Coronary artery (tissue), 2 donors: Measurements from ENCODE around the gene AFG3L2.

Experiments
- DNase-seq: peaks from one replicate; pipeline ENCODE4 v3.0.0-alpha.2; 2017; ENCODE audit warnings: low spot score
- H3K27ac ChIP-seq, 2 donors: fragments of 200-600 bp; sonication (generic); one replicate each; pipeline ENCODE4 v1.5.1; 2016 to 2019
- H3K4me3 ChIP-seq: fragments of 200-600 bp; sonication (generic); 2 replicates; pipeline ENCODE4 v1.5.1; 2016; ENCODE audit warnings: mild to moderate bottlenecking, moderate library complexity
- TF ChIP-seq, protein P1 (sequence below): fragments of 200-600 bp; sonication (generic); IDR thresholded peaks from one replicate; pipeline ENCODE4 v1.5.1; 2019; ENCODE audit warnings: antibody characterized with exemption

The AFG3L2 gene

DNA sequence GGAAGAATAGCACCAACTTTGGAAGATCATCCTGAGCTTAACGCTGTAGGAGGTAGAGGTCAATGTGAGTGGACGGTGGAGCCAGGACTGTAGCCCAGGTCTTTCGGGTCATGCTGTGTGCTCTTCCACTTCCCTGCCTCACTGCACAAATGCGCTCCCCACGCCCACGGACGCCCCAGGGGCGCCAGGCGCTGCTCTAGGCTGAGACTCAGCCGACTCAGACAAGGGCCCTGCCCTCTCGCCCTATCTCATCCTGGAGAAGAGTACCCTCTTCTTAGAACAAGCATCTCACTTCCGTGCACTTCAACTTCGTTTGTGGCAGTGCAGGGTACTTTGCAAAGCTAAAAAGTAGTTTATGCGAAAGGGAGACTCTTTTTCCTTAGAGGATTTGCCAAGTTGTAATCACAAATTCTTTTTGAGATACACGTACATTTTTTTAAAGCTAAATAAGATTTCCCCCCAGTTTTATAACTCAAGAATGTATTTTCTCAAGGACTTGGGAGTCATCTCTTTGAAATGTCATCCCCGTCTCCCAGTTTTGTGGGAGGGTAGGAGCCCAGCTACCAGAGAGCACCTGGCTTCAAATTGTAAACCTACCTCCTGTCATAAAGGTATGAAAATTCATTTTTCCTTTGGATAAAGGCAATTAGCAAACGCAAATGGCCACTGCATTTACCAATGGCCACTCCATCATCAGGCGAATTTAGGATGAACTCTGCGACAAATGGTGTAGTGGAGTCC lies 29.5 kb upstream of the AFG3L2 start:
- no peak for DNase-seq
- TF ChIP-seq, protein P1, sequence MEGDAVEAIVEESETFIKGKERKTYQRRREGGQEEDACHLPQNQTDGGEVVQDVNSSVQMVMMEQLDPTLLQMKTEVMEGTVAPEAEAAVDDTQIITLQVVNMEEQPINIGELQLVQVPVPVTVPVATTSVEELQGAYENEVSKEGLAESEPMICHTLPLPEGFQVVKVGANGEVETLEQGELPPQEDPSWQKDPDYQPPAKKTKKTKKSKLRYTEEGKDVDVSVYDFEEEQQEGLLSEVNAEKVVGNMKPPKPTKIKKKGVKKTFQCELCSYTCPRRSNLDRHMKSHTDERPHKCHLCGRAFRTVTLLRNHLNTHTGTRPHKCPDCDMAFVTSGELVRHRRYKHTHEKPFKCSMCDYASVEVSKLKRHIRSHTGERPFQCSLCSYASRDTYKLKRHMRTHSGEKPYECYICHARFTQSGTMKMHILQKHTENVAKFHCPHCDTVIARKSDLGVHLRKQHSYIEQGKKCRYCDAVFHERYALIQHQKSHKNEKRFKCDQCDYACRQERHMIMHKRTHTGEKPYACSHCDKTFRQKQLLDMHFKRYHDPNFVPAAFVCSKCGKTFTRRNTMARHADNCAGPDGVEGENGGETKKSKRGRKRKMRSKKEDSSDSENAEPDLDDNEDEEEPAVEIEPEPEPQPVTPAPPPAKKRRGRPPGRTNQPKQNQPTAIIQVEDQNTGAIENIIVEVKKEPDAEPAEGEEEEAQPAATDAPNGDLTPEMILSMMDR, result no peak
- H3K4me3 ChIP-seq, result no peak overlapping the region
- H3K27ac ChIP-seq, result no peak overlapping the region

DNA sequence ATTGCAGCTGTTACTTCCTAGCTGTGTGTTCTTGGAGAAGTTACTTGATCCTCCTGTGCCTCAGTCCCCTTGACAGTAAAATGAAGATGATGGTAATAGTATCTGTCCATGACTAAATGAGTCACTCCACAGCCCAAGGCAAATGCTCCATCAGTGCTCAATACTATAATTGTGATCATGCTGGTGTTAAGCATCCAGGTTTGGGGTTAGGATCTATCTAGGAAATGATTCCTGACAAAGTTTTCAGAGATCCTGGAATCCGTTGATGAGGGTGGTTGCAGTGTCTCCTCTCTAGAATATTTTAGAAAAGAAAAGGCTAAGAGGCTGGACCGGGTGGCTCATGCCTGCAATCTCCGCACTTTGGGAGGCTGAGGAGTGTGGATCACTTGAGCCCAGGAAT lies 28.0 kb upstream of the AFG3L2 start:
- no peak for DNase-seq
- Histone ChIP-seq H3K4me3 (no peak overlapping the region), H3K27ac (no peak overlapping the region)
- TF ChIP-seq, protein P1, result no peak

DNA sequence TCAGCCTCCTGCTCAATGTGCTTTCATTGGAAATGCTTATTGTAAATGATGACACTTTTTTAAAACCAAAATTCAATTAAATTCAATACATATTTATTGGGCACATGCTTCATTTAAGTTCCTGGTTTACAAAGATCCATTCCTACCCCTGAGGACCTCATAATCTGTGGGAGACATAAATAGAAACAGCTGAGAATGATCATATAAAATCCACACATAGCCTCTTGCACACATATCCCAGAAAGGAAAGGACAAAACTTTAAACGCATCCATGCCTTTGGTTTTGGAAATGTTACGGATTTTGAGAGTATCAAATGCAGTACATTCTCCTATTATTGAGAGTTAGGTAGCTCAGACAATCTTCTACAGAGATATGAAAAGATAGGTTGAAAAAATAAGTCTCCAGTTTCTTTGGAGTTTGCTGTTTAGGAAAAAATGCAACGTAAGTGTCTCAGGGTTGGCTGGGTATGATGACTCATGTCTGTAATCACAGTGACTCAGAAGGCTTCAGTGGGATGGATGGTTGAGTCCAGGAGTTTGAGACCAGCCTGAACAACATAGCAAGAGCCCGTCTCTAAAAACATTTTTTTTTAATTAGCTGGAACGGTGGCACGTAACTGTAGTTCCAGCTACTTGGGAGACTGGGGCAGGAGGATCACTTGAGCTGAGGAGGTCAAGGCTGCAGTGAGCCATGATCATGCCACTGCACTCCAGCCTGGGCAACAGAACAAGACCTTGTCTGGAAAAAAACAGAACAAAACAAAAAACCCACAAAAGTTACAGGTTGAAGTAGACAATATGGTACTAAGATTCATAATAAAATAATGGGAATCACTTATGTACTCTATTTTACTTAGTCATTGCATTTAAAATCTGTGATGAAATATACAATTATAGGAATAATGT lies 26.8 kb upstream of the AFG3L2 start:
- Histone ChIP-seq H3K4me3 (no peak overlapping the region), H3K27ac (no peak overlapping the region)
- TF ChIP-seq, protein P1, result no peak
- DNase-seq, result no peak

DNA sequence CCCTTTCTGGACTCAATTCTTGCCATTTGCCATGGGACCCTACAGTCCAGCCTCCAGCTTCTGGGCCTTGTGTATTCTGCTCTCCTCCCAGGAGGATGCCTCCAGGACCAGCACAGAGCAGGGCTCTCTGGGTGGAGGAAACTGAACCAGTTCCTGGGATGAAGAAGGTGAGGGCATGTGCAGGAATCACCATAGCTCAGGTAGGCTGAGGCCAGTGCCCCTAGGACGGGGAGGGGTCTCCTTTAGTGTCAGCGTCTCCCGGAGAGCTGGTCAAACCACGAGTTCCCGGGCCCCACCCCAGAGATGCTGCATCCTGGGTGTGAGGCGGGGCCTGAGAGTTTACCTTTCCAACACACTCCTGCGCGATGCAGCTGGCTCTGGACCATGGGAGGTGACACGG lies 24.9 kb upstream of the AFG3L2 start:
- DNase-seq, result no peak
- TF ChIP-seq, protein P1, result no peak
- no peak overlapping the region for H3K27ac ChIP-seq
- H3K4me3 ChIP-seq, result no peak overlapping the region

DNA sequence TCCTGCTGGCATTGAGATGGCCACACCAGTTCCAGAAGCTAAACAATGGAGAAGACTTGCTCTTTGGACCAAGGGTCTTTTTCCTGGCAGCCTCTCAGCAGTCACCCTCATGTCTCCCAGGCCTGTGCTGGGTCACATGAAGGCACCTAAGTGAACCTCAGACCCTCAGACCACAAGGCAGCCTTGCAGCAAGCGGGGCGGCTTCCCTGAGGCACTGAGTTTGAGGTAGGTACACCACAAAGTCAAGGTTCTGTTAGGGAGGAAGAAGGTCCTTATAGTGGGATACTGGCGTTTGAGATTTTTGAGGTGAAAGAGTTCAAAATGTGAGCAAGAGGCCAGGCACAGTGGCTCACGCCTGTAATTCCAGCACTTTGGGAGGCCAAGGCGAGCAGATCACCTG lies 22.2 kb upstream of the AFG3L2 start:
- no peak overlapping the region for H3K4me3 ChIP-seq
- no peak for DNase-seq
- H3K27ac ChIP-seq, result no peak overlapping the region
- TF ChIP-seq, protein P1, result no peak

DNA sequence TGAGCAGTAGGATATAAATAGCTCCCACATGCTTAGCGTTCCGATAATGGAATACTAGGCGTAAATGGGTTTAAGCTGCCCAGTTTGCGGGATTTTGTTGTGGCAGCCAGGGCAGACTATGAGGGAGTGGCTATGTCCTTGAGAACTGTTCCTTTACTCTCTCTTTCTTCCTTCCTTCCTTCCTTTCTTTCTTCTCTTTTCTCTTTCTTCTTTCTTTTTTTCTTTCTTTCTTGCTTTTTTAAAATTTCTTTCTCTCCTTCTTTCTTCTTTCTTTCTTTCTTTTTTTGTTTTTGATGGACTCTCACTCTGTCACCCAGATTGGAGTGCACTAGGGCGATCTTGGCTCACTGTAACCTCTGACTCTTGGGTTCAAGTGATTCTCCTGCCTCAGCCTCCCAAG lies 21.6 kb upstream of the AFG3L2 start:
- no peak for DNase-seq

More for the DNA sequence above, 21.6 kb upstream of the AFG3L2 start:
- TF ChIP-seq, protein P1, result no peak
- no peak overlapping the region for H3K4me3 ChIP-seq
- no peak overlapping the region for H3K27ac ChIP-seq
